PC-9 (cell line): ENCODE measurements around the gene ACTL9. TPM values are rescaled to one million over a fixed set of nuclear protein-coding genes. Genes with fewer than 3 reads are reported as not detected.

Experiments used
- BruUV-seq: library from RNA; stranded (reverse); fragments of 400-500 nt; replicated peaks from 2 replicates; lab custom pipeline; 2021; lab: Mats Ljungman, UMichigan
- CTCF ChIA-PET: fragments of 300-600 bp; sonication (Branson Sonifier 250); formaldehyde crosslinking; loops from one replicate; lab custom pipeline; 2022; ENCODE audit warnings: antibody characterized with exemption; lab: Charles Lee
- POLR2A ChIA-PET: fragments of 300-600 bp; sonication (Branson Sonifier 250); formaldehyde crosslinking; loops from one replicate; lab custom pipeline; 2022; ENCODE audit warnings: antibody characterized with exemption; ENCODE audit not compliant: unreplicated experiment; lab: Charles Lee
- DNase-seq, 2 experiments: peaks; one replicate each; pipeline versions ENCODE4 v3.0.0 to v3.0.0-alpha.2; 2015 to 2022; ENCODE audit warnings: mixed read lengths in 1 of 2
- H2AFZ ChIP-seq: fragments of 200-600 bp; sonication (generic); 2 replicates; pipeline ENCODE4 v1.8.1; 2017; ENCODE audit warnings: antibody characterized with exemption
- H3F3A ChIP-seq: fragments of 200-600 bp; sonication (generic); 2 replicates; pipeline ENCODE4 v1.8.1; 2017; ENCODE audit warnings: antibody characterized with exemption, mild to moderate bottlenecking, low read depth; ENCODE audit not compliant: insufficient read depth
- H3K27ac ChIP-seq: fragments of 200-600 bp; sonication (generic); 2 replicates; pipeline ENCODE4 v1.6.1; 2016; ENCODE audit warnings: mixed run types
- H3K27me3 ChIP-seq: fragments of 200-600 bp; sonication (generic); 2 replicates; pipeline ENCODE4 v1.6.1; 2016; ENCODE audit warnings: low read depth, mixed run types; ENCODE audit not compliant: insufficient read depth
- H3K36me3 ChIP-seq: fragments of 200-600 bp; sonication (generic); 2 replicates; pipeline ENCODE4 v1.6.1; 2016; ENCODE audit warnings: low read depth, mixed run types
- H3K4me1 ChIP-seq: fragments of 200-600 bp; sonication (generic); replicated peaks from 2 replicates; pipeline ENCODE4 v1.6.1; 2016; ENCODE audit warnings: mixed run types; ENCODE audit not compliant: insufficient read depth
- H3K4me2 ChIP-seq: fragments of 200-600 bp; sonication (generic); 2 replicates; pipeline ENCODE4 v1.6.1; 2017; ENCODE audit warnings: mixed run types
- H3K4me3 ChIP-seq: fragments of 200-600 bp; sonication (generic); 2 replicates; pipeline ENCODE4 v1.6.1; 2016; ENCODE audit warnings: mixed run types
- H3K79me2 ChIP-seq: fragments of 200-600 bp; sonication (generic); 2 replicates; pipeline ENCODE4 v1.6.1; 2017; ENCODE audit warnings: low read depth, mixed run types
- H3K9me2 ChIP-seq: fragments of 200-600 bp; sonication (generic); 2 replicates; pipeline ENCODE4 v1.8.1; 2017; ENCODE audit warnings: mild to moderate bottlenecking; ENCODE audit not compliant: insufficient read depth
- H3K9me3 ChIP-seq: fragments of 200-600 bp; sonication (generic); 2 replicates; pipeline ENCODE4 v1.8.1; 2016; ENCODE audit warnings: low read depth; ENCODE audit not compliant: insufficient read depth
- H4K20me1 ChIP-seq: fragments of 200-600 bp; sonication (generic); 2 replicates; pipeline ENCODE4 v1.8.1; 2017; ENCODE audit not compliant: insufficient read depth
- CTCF ChIP-seq: fragments of 200-600 bp; sonication (generic); conservative IDR thresholded peaks from 2 replicates; pipeline ENCODE4 v1.6.1; 2017; ENCODE audit warnings: mixed run types, antibody characterized with exemption, mild to moderate bottlenecking, moderate library complexity
- EZH2 ChIP-seq: fragments of 200-600 bp; sonication (generic); IDR thresholded peaks from 2 replicates; pipeline ENCODE4 v1.8.0; 2017; ENCODE audit warnings: antibody characterized with exemption, low read depth
- intact Hi-C: fragments of 100-400 bp; cut with micrococcal nuclease; formaldehyde crosslinking; loops from one replicate; pipeline ENCODE4 v1.10.0; 2022; ENCODE audit not compliant: unreplicated experiment
- total RNA-seq: library from RNA; stranded (reverse); gene quantifications from 2 replicates; pipeline ENCODE4 v1.2.3, GENCODE V29; 2021

The ACTL9 gene
- total RNA-seq, 1 experiment from 2014 or later, result not detected

- intact Hi-C loops, result loop anchor here (1.0 kb wide), 1 partner anchor 426 kb away; no protein-coding TSS in a partner anchor
- CTCF ChIA-PET, result interaction anchor here (0.6 kb wide), 1 partner anchor 415 kb away, joined by 3 read pairs; no protein-coding TSS in a partner anchor
- H3K79me2 ChIP-seq, result no peaks in the 10 kb centered on the region
- POLR2A ChIA-PET, result no interaction called here
- no peaks in the 10 kb centered on the region for H3K9me2 ChIP-seq
- peak overlapping the region; percentile 74 for H3K4me2 ChIP-seq
- no peaks in the 10 kb centered on the region for H3K9me3 ChIP-seq
- BruUV-seq, result no TSS peak
- H3K27me3 ChIP-seq, result peaks cover 65% of the 10 kb centered on the region
- TF ChIP-seq CTCF (peak; percentile 99), EZH2 (no peak)
- H3K4me3 ChIP-seq, result peak overlapping the region; percentile 43; the same call in 1 of the 2 replicates
- H3K4me1 ChIP-seq, result no peaks in the 10 kb centered on the region
- 0 out of 2 replicates have a peak overlapping the region, but pooled peaks have one; percentile 49 for H2AFZ ChIP-seq
- H4K20me1 ChIP-seq, result no peaks in the 10 kb centered on the region
- H3K36me3 ChIP-seq, result no peaks in the 10 kb centered on the region
- peak in 1 of 2 experiments; percentile 46 for DNase-seq
- H3F3A ChIP-seq, result no peaks in the 10 kb centered on the region
- H3K27ac ChIP-seq, result no peak overlapping the region
Observed at GRCh38 chr19:8654591-8655339, 43.8 kb downstream of the ACTL9 start.

GRCh38 chr19:8648240-8648639 lies 50.4 kb downstream of the ACTL9 start:
- H3F3A ChIP-seq, result no peaks in the 10 kb centered on the region
- BruUV-seq, result no TSS peak
- H3K4me1 ChIP-seq, result no peaks in the 10 kb centered on the region
- no peak overlapping the region for H3K27ac ChIP-seq
- H3K4me2 ChIP-seq, result no peak overlapping the region
- no peaks in the 10 kb centered on the region for H4K20me1 ChIP-seq
- H3K79me2 ChIP-seq, result no peaks in the 10 kb centered on the region
- no peaks in the 10 kb centered on the region for H3K9me3 ChIP-seq
- POLR2A ChIA-PET, result no interaction called here
- H3K4me3 ChIP-seq, result no peak overlapping the region
- no peaks in the 10 kb centered on the region for H3K36me3 ChIP-seq
- intact Hi-C loops, result no loop called here
- H3K27me3 ChIP-seq, result peaks cover 29% of the 10 kb centered on the region
- no peaks in the 10 kb centered on the region for H3K9me2 ChIP-seq
- no peak for DNase-seq
- no peak overlapping the region for H2AFZ ChIP-seq
- TF ChIP-seq CTCF (no peak), EZH2 (no peak)
- CTCF ChIA-PET, result no interaction called here

Other genes with a start within 250 kb of the ACTL9 start
- gene PRAM1, start 196.2 kb downstream of the ACTL9 start, total RNA-seq, result 0.85 and 0.90 TPM in 2 replicates
- gene ZNF414, start 184.6 kb downstream of the ACTL9 start, total RNA-seq, result 22.1 and 22.4 TPM in 2 replicates
- gene MYO1F, start 121.4 kb downstream of the ACTL9 start, total RNA-seq, result 0.53 and 1.3 TPM in 2 replicates
- 0.60 TPM in 1 of 2 replicates, not detected in the other for gene ADAMTS10, start 88.1 kb downstream of the ACTL9 start, total RNA-seq
- not detected in 2 replicates for gene NFILZ, start 68.2 kb downstream of the ACTL9 start, total RNA-seq
- gene OR2Z1, start 22.8 kb upstream of the ACTL9 start, total RNA-seq, result not detected in 2 replicates
- 28.7 and 29.7 TPM in 2 replicates for gene ZNF558, start 133.5 kb upstream of the ACTL9 start, total RNA-seq
- not detected in 2 replicates for gene MBD3L1, start 133.6 kb upstream of the ACTL9 start, total RNA-seq